ENCODE measurements around the gene RCSD1.

The RCSD1 gene

DNA sequence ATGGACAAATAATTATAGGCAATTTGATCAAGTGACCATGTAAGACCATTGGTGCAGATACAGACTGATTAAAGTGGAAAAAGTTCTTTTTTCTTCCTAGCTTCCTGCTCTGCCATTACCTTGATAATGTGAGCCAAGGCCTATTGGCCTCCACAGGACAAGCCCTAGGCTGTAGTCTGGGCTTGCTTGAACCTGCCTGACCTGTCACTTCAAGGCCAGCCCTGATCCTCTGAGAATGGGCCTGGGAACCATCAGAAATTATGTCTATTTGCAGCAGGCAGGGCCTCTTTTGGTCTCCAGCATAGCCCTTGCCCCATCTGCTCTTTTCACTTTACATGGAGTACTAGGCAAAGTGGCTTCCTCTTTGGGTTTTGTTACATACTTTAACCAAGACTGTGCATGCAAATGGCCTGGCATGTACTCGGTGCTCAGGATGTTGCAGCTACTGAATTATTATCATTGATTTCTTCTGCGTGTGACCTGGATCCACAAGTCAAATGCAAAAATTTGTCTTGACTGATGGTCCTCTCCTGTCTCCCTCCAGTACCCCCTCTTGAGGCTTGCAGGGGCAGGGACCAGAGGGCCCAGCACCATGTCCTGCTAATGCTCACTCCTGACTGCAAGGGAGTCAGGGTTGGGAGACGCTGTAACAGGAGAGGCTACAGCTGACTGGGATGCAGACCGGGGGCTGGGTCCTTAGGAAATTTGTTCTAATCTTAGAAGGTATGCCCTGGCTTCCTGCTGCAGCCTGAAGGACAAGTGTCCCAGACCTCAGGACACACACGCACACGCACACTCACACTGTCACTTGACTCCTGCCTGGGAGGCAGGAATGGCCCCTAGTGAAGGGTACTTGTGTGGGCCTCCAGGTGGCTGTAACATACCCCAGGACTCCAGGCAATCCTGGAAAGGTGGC lies 39.4 kb downstream of the RCSD1 start:
- DNase-seq (ENCODE audit: low spot score) = no peak
- TF ChIP-seq CTCF (IDR thresholded peaks at IDR 0.05; ENCODE audit: extremely low read depth, missing control alignments) = no peak

DNA sequence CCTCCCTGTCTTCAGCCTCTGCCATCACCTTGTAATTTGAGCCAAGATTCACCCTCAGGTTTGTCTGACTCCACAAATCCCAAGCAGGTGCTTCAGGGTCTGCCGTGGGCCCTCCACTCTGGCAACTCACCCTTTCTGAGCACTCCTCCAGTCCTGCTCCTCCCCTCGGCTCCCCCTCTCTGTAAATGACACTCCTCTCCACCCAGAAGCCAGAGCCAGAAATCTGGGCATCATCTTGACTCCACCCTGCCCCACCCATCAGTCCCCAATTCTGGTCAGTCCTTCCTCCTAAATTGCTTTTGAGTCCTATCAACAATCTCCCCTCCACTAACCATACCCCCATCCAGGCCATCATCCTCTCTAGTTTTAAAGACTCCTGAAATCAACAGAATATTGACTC lies 40.5 kb downstream of the RCSD1 start:
- no peak for TF ChIP-seq CTCF (IDR thresholded peaks at IDR 0.05; ENCODE audit: extremely low read depth, missing control alignments)

DNA sequence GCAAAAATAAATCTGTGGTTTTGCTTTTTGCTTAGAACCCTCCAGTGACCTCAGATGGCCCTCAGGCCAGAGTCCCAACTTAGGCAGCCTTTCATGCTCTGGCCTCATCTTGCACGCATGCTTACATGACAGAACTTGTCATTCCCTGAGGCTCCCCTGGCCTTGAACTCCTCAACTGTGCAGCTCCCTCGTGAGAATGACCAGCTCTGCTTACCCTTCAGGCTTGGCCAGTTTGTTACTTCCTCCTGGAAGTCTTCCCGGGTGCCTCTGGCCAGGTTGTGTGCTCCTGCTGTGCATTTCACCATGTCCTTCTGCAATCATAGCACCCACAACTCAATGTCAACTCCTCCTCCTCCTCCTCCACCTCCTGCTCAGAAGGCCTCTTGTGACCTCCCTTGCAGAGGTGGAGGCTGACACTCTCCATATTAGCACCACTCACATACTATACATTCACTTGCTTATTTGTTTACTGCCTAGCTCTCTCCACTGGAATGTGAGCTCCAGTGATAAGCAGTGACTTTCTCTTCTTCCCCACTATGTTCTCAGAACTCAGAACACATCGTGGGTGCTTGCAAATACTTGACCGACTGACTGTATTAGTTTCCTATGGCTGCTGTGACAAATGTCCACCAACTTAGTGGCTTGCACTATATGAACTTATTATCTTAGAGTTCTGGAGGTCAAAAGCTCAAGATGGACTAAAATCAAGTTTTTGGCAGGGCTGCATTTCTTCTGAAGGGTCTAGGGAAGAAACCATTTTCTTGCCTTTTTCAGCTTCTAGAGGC lies 41.9 kb downstream of the RCSD1 start:
- DNase-seq (ENCODE audit: low spot score) = no peak
- no peak for TF ChIP-seq CTCF (IDR thresholded peaks at IDR 0.05; ENCODE audit: extremely low read depth, missing control alignments)

More for the DNA sequence above, 40.5 kb downstream of the RCSD1 start:
- DNase-seq (ENCODE audit: low spot score) = no peak

DNA sequence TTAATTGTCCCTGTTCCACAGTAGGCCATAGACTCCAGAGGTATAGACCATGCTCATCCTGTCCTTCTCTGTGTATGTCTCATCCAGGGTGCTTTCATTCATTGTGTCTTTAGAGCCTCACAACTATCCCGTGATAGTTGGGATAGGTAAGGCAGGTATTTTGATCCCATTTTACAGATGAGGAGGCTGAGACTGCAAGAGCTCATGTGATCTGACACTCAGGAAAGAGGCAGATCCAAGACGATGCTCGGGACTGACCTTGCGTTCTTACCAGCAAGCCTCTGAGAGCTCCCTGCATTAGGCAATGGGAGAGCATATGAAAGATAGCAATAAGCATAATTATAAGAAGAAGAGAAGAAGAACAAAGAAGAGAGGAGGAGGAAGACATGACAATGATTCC lies 42.8 kb downstream of the RCSD1 start:
- no peak for TF ChIP-seq CTCF (IDR thresholded peaks at IDR 0.05; ENCODE audit: extremely low read depth, missing control alignments)
- DNase-seq (ENCODE audit: low spot score) = no peak

DNA sequence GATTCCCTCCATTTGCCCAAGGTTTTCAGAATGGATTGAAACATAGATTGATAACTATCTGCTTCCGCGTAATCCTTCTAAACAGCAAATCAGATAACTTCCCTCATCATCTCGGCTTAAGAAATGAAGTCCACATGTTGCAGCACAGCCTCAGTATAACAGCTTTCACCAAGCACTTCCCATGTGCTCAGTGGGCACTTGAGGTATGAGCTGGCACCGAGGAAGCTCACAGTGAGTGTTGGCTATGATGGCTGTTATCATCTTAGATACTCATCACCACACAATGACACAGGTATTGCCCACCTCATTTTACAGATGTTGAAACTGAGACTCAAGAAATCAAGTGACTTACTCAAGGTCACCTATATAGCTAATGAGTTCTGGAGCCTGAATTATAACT lies 43.2 kb downstream of the RCSD1 start:
- no peak for DNase-seq (ENCODE audit: low spot score)
- no peak for TF ChIP-seq CTCF (IDR thresholded peaks at IDR 0.05; ENCODE audit: extremely low read depth, missing control alignments)

DNA sequence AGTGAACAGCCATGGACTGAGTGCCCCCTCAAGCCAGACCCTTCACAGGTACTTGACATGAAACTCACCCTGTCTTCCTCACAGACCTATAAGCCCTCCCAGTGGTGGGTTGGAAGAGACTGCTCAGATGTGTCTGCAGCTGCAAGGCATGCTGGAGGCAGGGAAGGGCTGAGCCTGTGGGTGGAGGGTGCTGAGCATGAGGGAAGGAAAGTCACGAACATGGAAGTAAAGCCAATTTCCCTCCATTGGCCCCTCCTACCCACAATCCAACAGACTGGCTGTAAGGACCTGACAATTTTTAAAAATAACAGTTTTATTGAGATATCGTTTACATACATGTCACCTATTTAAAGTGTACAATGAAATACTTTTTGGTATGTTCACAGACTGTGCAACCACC lies 44.1 kb downstream of the RCSD1 start:
- TF ChIP-seq CTCF (IDR thresholded peaks at IDR 0.05; ENCODE audit: extremely low read depth, missing control alignments) = no peak
- no peak for DNase-seq (ENCODE audit: low spot score)

DNA sequence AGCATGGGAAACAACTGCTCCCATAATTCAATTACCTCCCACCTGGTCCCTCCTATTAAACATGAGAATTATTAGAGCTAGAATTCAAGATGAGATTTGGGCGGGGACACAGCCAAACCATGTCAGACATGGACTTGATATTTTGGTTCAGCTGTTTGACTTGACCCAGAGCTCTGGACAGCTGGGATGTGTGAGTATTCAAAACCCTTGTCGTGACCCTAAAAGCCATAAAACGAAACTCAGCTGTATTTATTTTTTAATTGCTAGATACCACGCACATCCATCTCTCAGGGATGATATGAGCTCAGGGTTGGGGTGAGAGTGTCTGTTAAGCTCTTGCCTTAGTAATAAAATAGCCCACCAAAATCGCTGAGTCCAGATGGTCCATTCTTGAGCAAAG lies 45.4 kb downstream of the RCSD1 start:
- DNase-seq (ENCODE audit: low spot score) = no peak
- no peak for TF ChIP-seq CTCF (IDR thresholded peaks at IDR 0.05; ENCODE audit: extremely low read depth, missing control alignments)

Measured in GM20000 (cell line).